PC-3 (cell line): ENCODE results near the gene SMCO4. TPM values are rescaled to one million over a fixed set of nuclear protein-coding genes. Genes with fewer than 3 reads are reported as not detected.
"Not testable (repeated sequence)": the region's sequence is repeated elsewhere in the genome, so short reads cannot be mapped to it uniquely, and the experiment has no call there.

Experiments
- ATAC-seq: fragments of 200-7000 bp; cut with Tn5 transposase; 2 replicates; pipeline ENCODE4 v1.9.1; 2020; ENCODE audit warnings: mild to moderate bottlenecking, moderate library complexity
- BruUV-seq: library from RNA; stranded (reverse); fragments of 400-500 nt; replicated peaks from 2 replicates; lab custom pipeline; 2021; lab: Mats Ljungman, UMichigan
- CTCF ChIA-PET: fragments of 300-600 bp; sonication (Branson Sonifier 250); formaldehyde crosslinking; loops from one replicate; lab custom pipeline; 2022; ENCODE audit warnings: antibody characterized with exemption; lab: Charles Lee
- POLR2A ChIA-PET: fragments of 300-600 bp; sonication (Branson Sonifier 250); formaldehyde crosslinking; loops from one replicate; lab custom pipeline; 2022; ENCODE audit warnings: antibody characterized with exemption; ENCODE audit not compliant: unreplicated experiment; lab: Charles Lee
- DNase-seq: peaks from one replicate; pipeline ENCODE4 v3.0.0-alpha.2; 2015
- H2AFZ ChIP-seq: fragments of 300-600 bp; sonication (generic); 2 replicates; pipeline ENCODE4 v1.6.0; 2016; ENCODE audit warnings: antibody characterized with exemption, low read length
- H3F3A ChIP-seq: fragments of 300-600 bp; sonication (generic); one replicate; pipeline ENCODE4 v1.6.0; 2017; ENCODE audit warnings: antibody characterized with exemption, low read length, control low read depth, mild to moderate bottlenecking; ENCODE audit not compliant: unreplicated experiment
- H3K27ac ChIP-seq: fragments of 300-600 bp; sonication (generic); 2 replicates; pipeline ENCODE4 v1.5.1; 2016; ENCODE audit warnings: mild to moderate bottlenecking, low read length
- H3K27me3 ChIP-seq: fragments of 300-600 bp; sonication (generic); 2 replicates; pipeline ENCODE4 v1.6.1; 2016; ENCODE audit warnings: low read length, mixed read lengths
- H3K36me3 ChIP-seq: fragments of 300-600 bp; sonication (generic); 2 replicates; pipeline ENCODE4 v1.6.1; 2016; ENCODE audit warnings: low read depth, mixed run types, low read length, mixed read lengths
- H3K4me1 ChIP-seq: fragments of 300-600 bp; sonication (generic); 2 replicates; pipeline ENCODE4 v1.5.1; 2016; ENCODE audit warnings: low read length; ENCODE audit not compliant: insufficient read depth
- H3K4me2 ChIP-seq: fragments of 300-600 bp; sonication (generic); 2 replicates; pipeline ENCODE4 v1.6.0; 2016; ENCODE audit warnings: low read length
- H3K4me3 ChIP-seq: fragments of 300-600 bp; sonication (generic); 2 replicates; pipeline ENCODE4 v1.5.1; 2016; ENCODE audit warnings: mild to moderate bottlenecking, low read length, mixed read lengths
- H3K79me2 ChIP-seq: fragments of 300-600 bp; sonication (generic); 2 replicates; pipeline ENCODE4 v1.6.1; 2017; ENCODE audit warnings: low read length, mixed read lengths
- H3K9ac ChIP-seq: fragments of 300-600 bp; sonication (generic); 2 replicates; pipeline ENCODE4 v1.6.0; 2016; ENCODE audit warnings: mild to moderate bottlenecking, low read length
- H3K9me2 ChIP-seq: fragments of 300-600 bp; sonication (generic); replicated peaks from 2 replicates; pipeline ENCODE4 v1.6.1; 2016; ENCODE audit warnings: mixed run types, low read length, mixed read lengths
- H3K9me3 ChIP-seq: fragments of 300-600 bp; sonication (generic); 2 replicates; pipeline ENCODE4 v1.6.1; 2016; ENCODE audit warnings: low read length, mixed read lengths
- H4K20me1 ChIP-seq: fragments of 300-600 bp; sonication (generic); 2 replicates; pipeline ENCODE4 v1.6.1; 2016; ENCODE audit warnings: low read length, mixed read lengths
- EZH2 ChIP-seq: fragments of 300-600 bp; sonication (generic); IDR thresholded peaks from one replicate; pipeline ENCODE4 v1.6.1; 2017; ENCODE audit warnings: antibody characterized with exemption, mild to moderate bottlenecking, low read length; ENCODE audit not compliant: unreplicated experiment
- EZH2phosphoT487 ChIP-seq: fragments of 300-600 bp; sonication (generic); IDR thresholded peaks from 2 replicates; pipeline ENCODE4 v1.6.1; 2018; ENCODE audit warnings: mild to moderate bottlenecking, antibody characterized with exemption, low read length, borderline replicate concordance
- intact Hi-C: fragments of 100-400 bp; cut with micrococcal nuclease; formaldehyde crosslinking; loops from 2 replicates; pipeline ENCODE4 v1.9.0; 2023
- total RNA-seq: library from RNA; depleted of rRNA; stranded (reverse); fragments of >200 nt; gene quantifications from 2 replicates; pipeline ENCODE4 v1.2.3, GENCODE V29; 2014
- TF ChIP-seq, protein P1 (sequence below): fragments of 300-600 bp; sonication (generic); conservative IDR thresholded peaks from 2 replicates; pipeline ENCODE4 v1.5.1; 2017; ENCODE audit warnings: antibody characterized with exemption, low read depth, mild to moderate bottlenecking, low read length

The SMCO4 gene
- total RNA-seq, 1 experiment from 2014 or later: 23.0 TPM

GRCh38 chr11:93467054-93467453, 76.1 kb downstream of the SMCO4 start:
- H3K9me2 ChIP-seq: no peaks in the 10 kb centered on the region
- H3K79me2 ChIP-seq: no peaks in the 10 kb centered on the region
- no peak for TF ChIP-seq EZH2
- TF ChIP-seq EZH2phosphoT487: no peak
- TF ChIP-seq, protein P1, sequence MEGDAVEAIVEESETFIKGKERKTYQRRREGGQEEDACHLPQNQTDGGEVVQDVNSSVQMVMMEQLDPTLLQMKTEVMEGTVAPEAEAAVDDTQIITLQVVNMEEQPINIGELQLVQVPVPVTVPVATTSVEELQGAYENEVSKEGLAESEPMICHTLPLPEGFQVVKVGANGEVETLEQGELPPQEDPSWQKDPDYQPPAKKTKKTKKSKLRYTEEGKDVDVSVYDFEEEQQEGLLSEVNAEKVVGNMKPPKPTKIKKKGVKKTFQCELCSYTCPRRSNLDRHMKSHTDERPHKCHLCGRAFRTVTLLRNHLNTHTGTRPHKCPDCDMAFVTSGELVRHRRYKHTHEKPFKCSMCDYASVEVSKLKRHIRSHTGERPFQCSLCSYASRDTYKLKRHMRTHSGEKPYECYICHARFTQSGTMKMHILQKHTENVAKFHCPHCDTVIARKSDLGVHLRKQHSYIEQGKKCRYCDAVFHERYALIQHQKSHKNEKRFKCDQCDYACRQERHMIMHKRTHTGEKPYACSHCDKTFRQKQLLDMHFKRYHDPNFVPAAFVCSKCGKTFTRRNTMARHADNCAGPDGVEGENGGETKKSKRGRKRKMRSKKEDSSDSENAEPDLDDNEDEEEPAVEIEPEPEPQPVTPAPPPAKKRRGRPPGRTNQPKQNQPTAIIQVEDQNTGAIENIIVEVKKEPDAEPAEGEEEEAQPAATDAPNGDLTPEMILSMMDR: no peak
- no peaks in the 10 kb centered on the region for H3K9me3 ChIP-seq
- no peak overlapping the region for H3K4me3 ChIP-seq
- no peak for DNase-seq
- H4K20me1 ChIP-seq: no peaks in the 10 kb centered on the region
- H3K27me3 ChIP-seq: no peaks in the 10 kb centered on the region
- BruUV-seq: no TSS peak
- no peak for ATAC-seq
- H3F3A ChIP-seq: no peaks in the 10 kb centered on the region
- H3K4me2 ChIP-seq: no peak overlapping the region
- H3K36me3 ChIP-seq: no peaks in the 10 kb centered on the region
- POLR2A ChIA-PET: no interaction called here
- no peaks in the 10 kb centered on the region for H3K4me1 ChIP-seq
- intact Hi-C loops: no loop called here
- H3K27ac ChIP-seq: no peak overlapping the region
- CTCF ChIA-PET: no interaction called here
- H3K9ac ChIP-seq: no peak overlapping the region
- H2AFZ ChIP-seq: no peak overlapping the region

DNA sequence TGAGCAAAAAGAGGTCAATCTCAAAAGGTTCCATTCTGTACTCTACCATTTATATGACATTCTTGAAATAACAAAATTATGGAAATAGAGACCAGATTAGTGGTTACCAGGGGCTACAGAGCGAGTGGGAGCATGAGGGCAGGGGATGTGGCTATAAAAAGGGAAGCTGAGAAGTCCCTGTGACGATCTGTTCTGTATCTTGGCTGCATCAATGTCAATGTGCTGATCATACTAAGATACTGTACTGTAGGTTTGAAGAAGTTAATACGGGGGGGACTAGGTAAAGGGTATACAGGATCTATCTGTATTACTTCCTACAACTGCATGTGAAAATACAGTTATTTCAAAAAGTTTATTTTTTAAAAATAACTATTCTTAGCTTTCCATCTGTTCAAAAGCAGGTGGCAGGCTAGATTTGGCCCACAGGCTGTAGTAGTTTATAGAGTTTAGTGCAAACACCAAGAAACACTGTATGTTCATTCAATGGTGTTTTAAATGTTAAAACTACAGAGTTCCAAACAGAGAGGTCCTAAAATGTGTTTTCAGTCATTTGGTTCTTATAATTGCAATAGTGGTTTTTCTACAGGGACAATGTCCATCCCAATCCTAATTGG, 78.2 kb downstream of the SMCO4 start:
- Histone ChIP-seq H4K20me1 (no peaks in the 10 kb centered on the region), H3K4me2 (no peak overlapping the region), H3K27ac (no peak overlapping the region), H3F3A (no peaks in the 10 kb centered on the region), H3K4me3 (no peak overlapping the region), H2AFZ (no peak overlapping the region), H3K36me3 (no peaks in the 10 kb centered on the region), H3K79me2 (no peaks in the 10 kb centered on the region), H3K9me2 (no peaks in the 10 kb centered on the region), H3K9me3 (no peaks in the 10 kb centered on the region), H3K4me1 (no peaks in the 10 kb centered on the region), H3K27me3 (no peaks in the 10 kb centered on the region), H3K9ac (no peak overlapping the region)
- ATAC-seq (no peak), DNase-seq (no peak)
- CTCF ChIA-PET: no interaction called here
- POLR2A ChIA-PET: no interaction called here
- BruUV-seq: no TSS peak
- TF ChIP-seq, protein P1: no peak
- no peak for TF ChIP-seq EZH2phosphoT487
- intact Hi-C loops: no loop called here

DNA sequence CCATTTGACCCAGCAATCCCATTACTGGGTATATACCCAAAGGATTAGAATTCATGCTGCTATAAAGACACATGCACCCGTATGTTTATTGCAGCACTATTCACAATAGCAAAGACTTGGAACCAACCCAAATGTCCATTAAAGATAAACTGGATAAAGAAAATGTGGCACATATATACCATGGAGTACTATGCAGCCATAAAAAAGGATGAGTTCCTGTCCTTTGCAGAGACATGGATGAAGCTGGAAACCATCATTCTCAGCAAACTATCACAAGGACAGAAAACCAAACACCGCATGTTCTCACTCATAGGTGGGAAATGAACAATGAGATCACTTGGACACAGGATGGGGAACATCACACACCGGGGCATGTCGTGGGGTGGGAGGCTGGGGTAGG, 79.5 kb downstream of the SMCO4 start:
- POLR2A ChIA-PET, H3K9me2 ChIP-seq, H4K20me1 ChIP-seq, DNase-seq, H3K27ac ChIP-seq, H3K79me2 ChIP-seq, H3K9me3 ChIP-seq, BruUV-seq, ATAC-seq, H3K4me1 ChIP-seq, intact Hi-C loops, H3F3A ChIP-seq, H3K9ac ChIP-seq, H2AFZ ChIP-seq, H3K27me3 ChIP-seq, H3K36me3 ChIP-seq, H3K4me3 ChIP-seq, CTCF ChIA-PET, H3K4me2 ChIP-seq: not testable (repeated sequence)
